Activated naive CD4-positive, alpha-beta T cell treated with anti-CD3 and anti-CD28 coated beads, Interleukin-2, amount 10 ng/mL, durations not matched to agents 7 days and 5 days (primary cell): Measurements from ENCODE around the gene HMG20A.

Experiments used
- CTCF ChIA-PET: fragments of 350-600 bp; sonication (Branson Sonifier 250); formaldehyde crosslinking; loops from one replicate; lab custom pipeline; 2021; ENCODE audit warnings: antibody characterized with exemption; lab: Charles Lee
- DNase-seq: peaks from one replicate; pipeline ENCODE4 v3.0.0-alpha.2; 2020
- H3K27ac Mint-ChIP-seq: one replicate; pipeline ENCODE4 v1.8.0; 2021; ENCODE audit warnings: mild to moderate bottlenecking, moderate library complexity, mixed read lengths
- H3K27me3 Mint-ChIP-seq: one replicate; pipeline ENCODE4 v1.8.0; 2021; ENCODE audit warnings: mild to moderate bottlenecking, mixed read lengths
- H3K36me3 Mint-ChIP-seq: one replicate; pipeline ENCODE4 v1.8.0; 2021; ENCODE audit warnings: mixed read lengths
- H3K4me1 Mint-ChIP-seq: one replicate; pipeline ENCODE4 v1.8.0; 2021; ENCODE audit warnings: mixed read lengths
- H3K4me3 Mint-ChIP-seq: one replicate; pipeline ENCODE4 v1.8.0; 2021; ENCODE audit warnings: mild to moderate bottlenecking, moderate library complexity, mixed read lengths
- H3K9me3 Mint-ChIP-seq: one replicate; pipeline ENCODE4 v1.8.0; 2021; ENCODE audit warnings: mixed read lengths

The HMG20A gene

GRCh38 chr15:77525907-77526594, 105.4 kb downstream of the HMG20A start:
- Mint-ChIP-seq H3K9me3 (no peaks in the 10 kb centered on the region), H3K36me3 (no peaks in the 10 kb centered on the region)
- CTCF ChIA-PET = no interaction called here

GRCh38 chr15:77526595-77527163, 106.0 kb downstream of the HMG20A start:
- no peak for DNase-seq
- CTCF ChIA-PET = interaction anchor here (0.8 to 3.2 kb wide), 2 partner anchors 17 to 408 kb away, joined by 3 to 12 read pairs; no protein-coding TSS in a partner anchor
- Mint-ChIP-seq H3K9me3 (no peaks in the 10 kb centered on the region), H3K27ac (no peak overlapping the region), H3K4me1 (no peaks in the 10 kb centered on the region), H3K27me3 (peaks cover 11% of the 10 kb centered on the region), H3K4me3 (no peak overlapping the region), H3K36me3 (no peaks in the 10 kb centered on the region)

More at GRCh38 chr15:77525907-77526594, 105.4 kb downstream of the HMG20A start:
- no peak overlapping the region for H3K27ac Mint-ChIP-seq
- H3K4me1 Mint-ChIP-seq = no peaks in the 10 kb centered on the region
- peaks cover 6% of the 10 kb centered on the region for H3K27me3 Mint-ChIP-seq
- DNase-seq = no peak
- H3K4me3 Mint-ChIP-seq = no peak overlapping the region

GRCh38 chr15:77527164-77527778, 106.6 kb downstream of the HMG20A start:
- H3K27me3 Mint-ChIP-seq = peaks cover 17% of the 10 kb centered on the region
- CTCF ChIA-PET = interaction anchor here (0.6 to 3.2 kb wide), 3 partner anchors 16 to 1039 kb away, joined by 3 to 12 read pairs (median 3); no protein-coding TSS in a partner anchor
- H3K9me3 Mint-ChIP-seq = no peaks in the 10 kb centered on the region
- H3K27ac Mint-ChIP-seq = no peak overlapping the region
- no peak overlapping the region for H3K4me3 Mint-ChIP-seq
- H3K36me3 Mint-ChIP-seq = no peaks in the 10 kb centered on the region
- no peaks in the 10 kb centered on the region for H3K4me1 Mint-ChIP-seq
- no peak for DNase-seq

- Mint-ChIP-seq H3K4me1 (no peaks in the 10 kb centered on the region), H3K27ac (no peak overlapping the region), H3K36me3 (no peaks in the 10 kb centered on the region), H3K27me3 (peaks cover 20% of the 10 kb centered on the region), H3K9me3 (no peaks in the 10 kb centered on the region), H3K4me3 (no peak overlapping the region)
- CTCF ChIA-PET = interaction anchor here (0.6 to 3.2 kb wide), 2 partner anchors 16 to 1040 kb away, joined by 3 to 12 read pairs; no protein-coding TSS in a partner anchor
- DNase-seq = no peak
These were observed 107.1 kb downstream of the HMG20A start for GRCh38 chr15:77527831-77528231.

GRCh38 chr15:77528290-77528967, 107.7 kb downstream of the HMG20A start:
- Mint-ChIP-seq H3K27ac (no peak overlapping the region), H3K4me1 (no peaks in the 10 kb centered on the region), H3K9me3 (no peaks in the 10 kb centered on the region), H3K27me3 (peaks cover 26% of the 10 kb centered on the region), H3K4me3 (no peak overlapping the region), H3K36me3 (no peaks in the 10 kb centered on the region)
- DNase-seq = no peak
- CTCF ChIA-PET = interaction anchor here (0.6 to 3.2 kb wide), 2 partner anchors 15 to 1040 kb away, joined by 3 to 12 read pairs; no protein-coding TSS in a partner anchor

GRCh38 chr15:77528968-77529319, 108.3 kb downstream of the HMG20A start:
- CTCF ChIA-PET = interaction anchor here (3.2 kb wide), 1 partner anchor 15 kb away, joined by 12 read pairs; no protein-coding TSS in a partner anchor
- H3K36me3 Mint-ChIP-seq = no peaks in the 10 kb centered on the region
- peaks cover 30% of the 10 kb centered on the region for H3K27me3 Mint-ChIP-seq
- H3K9me3 Mint-ChIP-seq = no peaks in the 10 kb centered on the region
- no peaks in the 10 kb centered on the region for H3K4me1 Mint-ChIP-seq
- DNase-seq = no peak
- no peak overlapping the region for H3K4me3 Mint-ChIP-seq
- H3K27ac Mint-ChIP-seq = no peak overlapping the region

GRCh38 chr15:77529394-77530159, 108.9 kb downstream of the HMG20A start:
- Mint-ChIP-seq H3K4me3 (no peak overlapping the region), H3K36me3 (no peaks in the 10 kb centered on the region), H3K4me1 (no peaks in the 10 kb centered on the region), H3K27me3 (peaks cover 37% of the 10 kb centered on the region), H3K27ac (no peak overlapping the region), H3K9me3 (no peaks in the 10 kb centered on the region)
- CTCF ChIA-PET = interaction anchor here (3.2 kb wide), 1 partner anchor 14 kb away, joined by 12 read pairs; no protein-coding TSS in a partner anchor
- DNase-seq = no peak

- Mint-ChIP-seq H3K27me3 (peaks cover 42% of the 10 kb centered on the region), H3K36me3 (no peaks in the 10 kb centered on the region), H3K27ac (no peak overlapping the region), H3K4me1 (no peaks in the 10 kb centered on the region), H3K4me3 (no peak overlapping the region), H3K9me3 (no peaks in the 10 kb centered on the region)
- CTCF ChIA-PET = no interaction called here
- no peak for DNase-seq
These were observed 109.9 kb downstream of the HMG20A start for GRCh38 chr15:77530576-77530975.

GRCh38 chr15:77531191-77532000, 110.7 kb downstream of the HMG20A start:
- CTCF ChIA-PET = interaction anchor here (1.7 kb wide), 1 partner anchor 12 kb away, joined by 9 read pairs; no protein-coding TSS in a partner anchor
- no peak for DNase-seq
- Mint-ChIP-seq H3K4me1 (no peaks in the 10 kb centered on the region), H3K4me3 (no peak overlapping the region), H3K27ac (no peak overlapping the region), H3K36me3 (no peaks in the 10 kb centered on the region), H3K27me3 (peaks cover 41% of the 10 kb centered on the region), H3K9me3 (no peaks in the 10 kb centered on the region)

- Mint-ChIP-seq H3K27ac (no peak overlapping the region), H3K9me3 (no peaks in the 10 kb centered on the region), H3K36me3 (no peaks in the 10 kb centered on the region), H3K4me1 (no peaks in the 10 kb centered on the region), H3K27me3 (peaks cover 44% of the 10 kb centered on the region), H3K4me3 (no peak overlapping the region)
- CTCF ChIA-PET = interaction anchor here (0.7 to 1.7 kb wide), 2 partner anchors 11 to 16 kb away, joined by 3 to 9 read pairs; no protein-coding TSS in a partner anchor
- no peak for DNase-seq
These were observed 111.5 kb downstream of the HMG20A start for GRCh38 chr15:77532067-77532710.

- Mint-ChIP-seq H3K36me3 (no peaks in the 10 kb centered on the region), H3K9me3 (no peaks in the 10 kb centered on the region), H3K4me1 (no peaks in the 10 kb centered on the region), H3K27me3 (peaks cover 51% of the 10 kb centered on the region), H3K4me3 (no peak overlapping the region), H3K27ac (no peak overlapping the region)
- DNase-seq = no peak
- CTCF ChIA-PET = interaction anchor here (0.7 to 1.7 kb wide), 2 partner anchors 11 to 15 kb away, joined by 3 to 9 read pairs; no protein-coding TSS in a partner anchor
These were observed 112.2 kb downstream of the HMG20A start for GRCh38 chr15:77532846-77533245.

GRCh38 chr15:77533578-77534430, 113.1 kb downstream of the HMG20A start:
- DNase-seq = no peak
- Mint-ChIP-seq H3K27ac (no peak overlapping the region), H3K9me3 (no peaks in the 10 kb centered on the region), H3K36me3 (no peaks in the 10 kb centered on the region), H3K4me3 (no peak overlapping the region), H3K27me3 (peaks cover 51% of the 10 kb centered on the region), H3K4me1 (no peaks in the 10 kb centered on the region)
- CTCF ChIA-PET = no interaction called here
